A549 (cell line): ENCODE measurements around the gene KRT36.

Experiments used
- ESRRA ChIP-seq: fragments of 150-350 bp; IDR thresholded peaks from 2 replicates; pipeline ENCODE4 v1.6.1; 2014; ENCODE audit warnings: mild to moderate bottlenecking, low read length, borderline replicate concordance
- SMC3 ChIP-seq: fragments of >200 bp; sonication (Bioruptor Twin); formaldehyde crosslinking; IDR thresholded peaks from 3 replicates; pipeline ENCODE4 v1.6.1; 2018; ENCODE audit warnings: inconsistent platforms
- TF ChIP-seq, protein P1 (sequence below): fragments of 200-600 bp; sonication (generic); IDR thresholded peaks from 2 replicates; pipeline ENCODE4 v1.6.1; 2016; ENCODE audit warnings: antibody characterized with exemption, mild to moderate bottlenecking, moderate library complexity

DNA sequence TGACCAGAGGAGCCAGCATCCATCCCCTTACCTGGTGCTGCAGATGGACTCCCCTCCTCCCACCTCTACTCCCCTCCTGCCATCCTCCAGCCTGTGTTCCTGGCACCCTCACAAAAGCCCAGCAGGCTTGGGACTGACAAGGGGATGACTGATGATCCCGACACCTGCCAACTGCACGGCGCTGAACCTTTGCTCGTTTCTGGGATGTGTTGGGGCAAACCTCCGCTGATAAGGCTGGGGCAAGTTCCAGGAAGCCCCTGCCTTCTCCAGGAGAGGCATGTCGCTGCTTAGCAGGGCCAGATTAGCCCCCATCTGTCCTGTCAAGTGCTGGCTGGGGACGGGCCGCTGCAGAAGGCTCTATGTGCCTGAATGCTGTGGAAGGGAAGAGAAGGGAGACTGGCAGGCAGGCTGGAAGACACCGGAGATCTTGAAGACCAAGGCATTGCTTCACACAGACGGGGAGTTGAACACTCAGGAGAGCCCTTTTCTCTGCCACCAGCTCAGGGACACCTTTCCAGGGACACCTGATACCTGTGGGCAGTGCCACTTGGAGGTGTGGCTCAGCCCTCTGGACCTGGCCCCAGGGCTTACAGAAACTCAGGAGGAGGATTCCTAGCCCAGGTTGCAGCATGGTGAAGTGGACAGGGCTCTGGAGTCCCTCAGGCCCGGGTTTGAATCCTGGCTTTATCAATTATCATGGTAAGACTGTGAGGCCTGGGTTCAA is 30.0 kb upstream of the KRT36 start:
- TF ChIP-seq SMC3 = no peak
- TF ChIP-seq, protein P1, sequence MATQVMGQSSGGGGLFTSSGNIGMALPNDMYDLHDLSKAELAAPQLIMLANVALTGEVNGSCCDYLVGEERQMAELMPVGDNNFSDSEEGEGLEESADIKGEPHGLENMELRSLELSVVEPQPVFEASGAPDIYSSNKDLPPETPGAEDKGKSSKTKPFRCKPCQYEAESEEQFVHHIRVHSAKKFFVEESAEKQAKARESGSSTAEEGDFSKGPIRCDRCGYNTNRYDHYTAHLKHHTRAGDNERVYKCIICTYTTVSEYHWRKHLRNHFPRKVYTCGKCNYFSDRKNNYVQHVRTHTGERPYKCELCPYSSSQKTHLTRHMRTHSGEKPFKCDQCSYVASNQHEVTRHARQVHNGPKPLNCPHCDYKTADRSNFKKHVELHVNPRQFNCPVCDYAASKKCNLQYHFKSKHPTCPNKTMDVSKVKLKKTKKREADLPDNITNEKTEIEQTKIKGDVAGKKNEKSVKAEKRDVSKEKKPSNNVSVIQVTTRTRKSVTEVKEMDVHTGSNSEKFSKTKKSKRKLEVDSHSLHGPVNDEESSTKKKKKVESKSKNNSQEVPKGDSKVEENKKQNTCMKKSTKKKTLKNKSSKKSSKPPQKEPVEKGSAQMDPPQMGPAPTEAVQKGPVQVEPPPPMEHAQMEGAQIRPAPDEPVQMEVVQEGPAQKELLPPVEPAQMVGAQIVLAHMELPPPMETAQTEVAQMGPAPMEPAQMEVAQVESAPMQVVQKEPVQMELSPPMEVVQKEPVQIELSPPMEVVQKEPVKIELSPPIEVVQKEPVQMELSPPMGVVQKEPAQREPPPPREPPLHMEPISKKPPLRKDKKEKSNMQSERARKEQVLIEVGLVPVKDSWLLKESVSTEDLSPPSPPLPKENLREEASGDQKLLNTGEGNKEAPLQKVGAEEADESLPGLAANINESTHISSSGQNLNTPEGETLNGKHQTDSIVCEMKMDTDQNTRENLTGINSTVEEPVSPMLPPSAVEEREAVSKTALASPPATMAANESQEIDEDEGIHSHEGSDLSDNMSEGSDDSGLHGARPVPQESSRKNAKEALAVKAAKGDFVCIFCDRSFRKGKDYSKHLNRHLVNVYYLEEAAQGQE = no peak
- no peak for TF ChIP-seq ESRRA
